ENCODE measurements around the gene ECT2.
"Not testable (repeated sequence)": the region's sequence is repeated elsewhere in the genome, so short reads cannot be mapped to it uniquely, and the experiment has no call there.

ECT2 gene

DNA sequence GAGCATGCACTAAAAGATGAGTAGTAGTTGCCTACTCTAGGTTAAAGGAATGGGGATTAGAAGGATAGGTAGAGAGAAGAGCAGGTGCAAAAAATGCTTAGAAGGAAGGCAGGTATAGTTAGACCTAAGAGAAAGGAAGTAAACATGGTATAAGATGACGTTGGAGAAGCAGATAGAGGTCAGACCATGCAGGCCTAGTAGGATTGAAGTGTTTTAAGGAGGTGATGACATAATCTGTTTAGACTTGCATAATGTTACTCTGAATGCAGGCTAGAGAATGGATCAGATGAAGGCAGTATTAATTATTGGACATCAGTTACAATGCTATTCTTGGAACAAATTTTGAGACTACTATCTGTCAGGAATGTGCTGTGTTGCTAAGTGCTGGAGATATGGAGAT, 11.1 kb upstream of the ECT2 start:
- DNase-seq = no peak

GRCh38 chr3:172746475-172746874, 4.1 kb upstream of the ECT2 start:
- no peak for DNase-seq

DNA sequence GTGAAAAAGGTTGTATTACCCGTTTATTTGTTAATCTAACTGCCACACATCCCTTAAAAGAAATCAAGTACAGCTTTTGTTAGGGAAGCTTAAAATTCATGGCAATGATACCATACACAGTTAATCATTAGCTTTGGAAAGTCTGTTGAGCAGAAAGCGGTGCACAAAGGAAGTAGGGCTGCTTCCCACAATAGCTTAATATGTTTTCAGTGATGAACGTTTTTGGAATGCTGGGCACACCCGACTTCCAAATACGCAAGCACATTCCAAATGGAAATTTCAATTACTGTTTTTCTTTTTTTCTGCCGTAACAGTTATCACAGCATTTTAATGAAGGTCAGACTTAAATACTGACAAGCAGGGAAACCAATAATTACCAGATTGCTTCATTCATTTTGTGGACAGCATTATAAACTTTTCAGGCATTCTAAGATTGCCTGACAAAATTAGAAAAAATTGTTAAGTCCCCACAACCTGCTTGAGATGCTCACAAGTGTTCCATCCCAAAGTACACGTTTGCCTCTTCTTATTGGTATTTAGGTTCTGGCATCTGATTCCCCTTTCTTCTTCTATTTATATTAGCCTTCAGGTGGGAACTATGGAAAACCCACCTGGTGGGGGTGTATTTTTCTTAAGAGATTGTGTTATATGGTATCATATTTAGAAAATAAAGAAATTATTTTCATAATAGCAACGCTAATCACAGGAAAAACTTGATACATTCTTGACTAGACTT, 1.1 kb upstream of the ECT2 start:
- no peak for DNase-seq

GRCh38 chr3:172750069-172750367, 508 bp upstream of the ECT2 start:
- DNase-seq = no peak

GRCh38 chr3:172751175-172751704, 714 bp downstream of the ECT2 start:
- DNase-seq = no peak

DNA sequence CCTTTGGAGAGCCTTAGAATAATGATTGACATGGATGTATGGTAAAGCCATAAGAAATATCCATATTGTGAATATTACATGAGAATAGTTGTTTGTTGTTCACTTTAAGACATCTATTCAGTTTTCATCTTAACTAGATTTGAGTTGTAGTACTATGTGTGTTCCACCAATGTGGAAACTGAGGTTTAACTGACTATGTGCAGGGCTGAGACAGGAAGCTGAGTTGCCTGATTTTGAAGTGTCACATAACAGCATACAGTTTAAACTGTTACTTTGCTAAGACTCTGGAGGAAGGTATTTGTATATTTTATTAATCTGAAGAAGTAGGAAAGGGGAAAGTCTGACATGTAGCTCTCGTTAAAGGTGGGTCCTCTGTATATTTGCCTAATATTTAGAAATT, 2.1 kb downstream of the ECT2 start:
- DNase-seq = no peak

DNA sequence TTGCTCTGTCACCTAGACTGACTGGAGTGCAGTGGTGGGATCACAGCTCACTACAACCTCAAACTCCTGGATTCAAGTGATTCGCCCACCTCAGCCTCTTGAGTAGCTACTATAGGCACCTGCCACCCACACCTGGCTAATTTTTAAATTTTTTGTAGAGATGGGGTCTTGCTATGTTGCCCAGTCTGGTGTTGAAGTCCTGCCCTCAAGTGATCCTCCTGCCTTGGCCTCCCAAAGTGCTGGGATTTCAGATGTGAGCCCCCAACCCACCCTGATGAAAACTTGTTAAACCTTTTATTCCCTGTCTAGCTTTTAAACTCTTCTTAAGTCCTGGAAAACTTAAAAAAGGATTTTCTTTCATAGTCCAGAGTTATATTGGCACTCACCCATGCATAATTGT, 2.6 kb downstream of the ECT2 start:
- DNase-seq = no peak

- DNase-seq = not testable (repeated sequence)
These were observed 9.9 kb downstream of the ECT2 start for GRCh38 chr3:172760416-172760815.

DNA sequence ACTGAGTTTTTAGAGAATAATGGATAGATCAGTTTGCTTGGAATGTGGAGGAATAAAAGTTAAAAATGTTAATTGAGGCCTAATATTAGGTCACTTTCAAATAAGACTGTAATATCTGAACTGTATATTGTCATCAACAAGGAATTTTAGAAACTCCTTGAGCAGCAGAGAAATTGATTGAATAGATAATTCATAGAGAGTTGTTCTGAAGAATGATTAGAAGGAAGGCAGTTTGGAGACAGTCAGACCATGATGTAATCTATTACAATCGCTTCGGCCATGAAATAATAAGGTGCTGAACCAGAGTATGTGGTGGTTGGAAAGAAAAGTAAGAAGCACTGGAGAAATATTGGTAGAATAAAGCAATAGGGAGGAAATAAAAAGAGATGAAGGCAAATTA, 15.7 kb downstream of the ECT2 start:
- no peak for DNase-seq

DNA sequence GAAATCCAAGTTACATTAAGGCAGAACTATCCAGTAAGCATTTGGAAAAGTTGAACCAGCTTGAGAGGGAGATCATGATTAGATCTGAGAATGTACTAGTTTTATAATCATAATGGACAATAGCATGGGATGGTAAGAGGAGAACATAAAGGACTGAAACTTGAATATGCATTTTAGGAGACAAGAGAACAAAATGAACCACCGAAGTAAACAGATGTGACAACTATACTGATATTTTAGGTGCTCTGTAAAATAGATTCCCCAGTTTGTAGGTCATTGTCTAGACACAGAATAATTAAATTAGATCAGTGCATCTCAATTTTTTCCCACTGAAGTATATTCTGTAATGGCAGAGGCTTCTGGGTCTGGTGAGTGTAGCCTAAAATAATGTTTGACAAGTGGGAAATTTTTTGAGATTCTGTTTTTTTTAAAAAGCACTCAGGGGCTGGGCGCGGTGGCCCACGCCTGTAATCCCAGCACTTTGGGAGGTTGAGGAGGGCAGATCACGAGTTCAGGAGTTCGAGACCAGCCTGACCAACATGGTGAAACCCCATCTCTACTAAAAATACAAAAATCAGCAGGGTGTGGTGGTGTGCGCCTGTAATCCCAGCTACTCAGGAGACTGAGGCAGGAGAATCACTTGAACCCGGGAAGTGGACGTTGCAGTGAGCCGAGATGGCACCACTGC, 16.3 kb downstream of the ECT2 start:
- DNase-seq = no peak

DNA sequence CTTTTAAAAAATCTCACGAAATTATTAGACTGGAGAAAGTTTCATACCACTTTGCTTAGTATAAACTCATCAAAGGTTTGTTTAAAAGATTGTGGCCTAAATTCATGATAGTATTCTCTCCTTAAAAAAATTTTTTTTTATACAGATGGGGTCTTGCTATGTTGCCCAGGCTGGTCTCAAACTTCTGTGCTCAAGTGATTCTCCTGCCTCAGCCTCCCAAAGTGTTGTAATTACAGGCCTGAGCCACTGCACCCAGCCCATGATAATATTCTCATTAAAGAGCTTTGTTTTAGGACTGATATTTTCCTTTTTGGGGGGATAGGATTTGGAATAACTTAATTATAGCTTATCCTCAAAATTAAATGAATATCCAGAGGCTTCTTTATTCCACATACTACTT, 19.9 kb downstream of the ECT2 start:
- no peak for DNase-seq

DNA sequence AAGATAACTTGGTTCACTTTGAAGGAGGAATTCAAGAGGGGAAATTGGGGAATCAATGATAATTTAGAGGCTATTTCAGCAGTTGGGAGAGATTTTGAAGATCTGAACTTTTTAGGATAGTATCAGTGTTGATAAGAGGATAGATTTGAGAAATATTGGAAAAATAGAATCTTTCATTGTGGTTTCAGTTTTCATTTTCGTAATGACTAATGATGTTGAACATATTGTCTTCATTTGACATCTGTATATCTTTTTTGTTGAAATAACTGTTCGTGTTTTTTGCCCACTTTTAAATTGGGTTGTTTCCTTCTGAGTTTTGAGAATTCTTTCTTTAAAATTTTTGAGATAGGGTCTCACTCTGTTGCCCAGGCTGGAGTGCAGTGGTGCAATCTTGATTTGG, 21.1 kb downstream of the ECT2 start:
- DNase-seq = no peak

DNA sequence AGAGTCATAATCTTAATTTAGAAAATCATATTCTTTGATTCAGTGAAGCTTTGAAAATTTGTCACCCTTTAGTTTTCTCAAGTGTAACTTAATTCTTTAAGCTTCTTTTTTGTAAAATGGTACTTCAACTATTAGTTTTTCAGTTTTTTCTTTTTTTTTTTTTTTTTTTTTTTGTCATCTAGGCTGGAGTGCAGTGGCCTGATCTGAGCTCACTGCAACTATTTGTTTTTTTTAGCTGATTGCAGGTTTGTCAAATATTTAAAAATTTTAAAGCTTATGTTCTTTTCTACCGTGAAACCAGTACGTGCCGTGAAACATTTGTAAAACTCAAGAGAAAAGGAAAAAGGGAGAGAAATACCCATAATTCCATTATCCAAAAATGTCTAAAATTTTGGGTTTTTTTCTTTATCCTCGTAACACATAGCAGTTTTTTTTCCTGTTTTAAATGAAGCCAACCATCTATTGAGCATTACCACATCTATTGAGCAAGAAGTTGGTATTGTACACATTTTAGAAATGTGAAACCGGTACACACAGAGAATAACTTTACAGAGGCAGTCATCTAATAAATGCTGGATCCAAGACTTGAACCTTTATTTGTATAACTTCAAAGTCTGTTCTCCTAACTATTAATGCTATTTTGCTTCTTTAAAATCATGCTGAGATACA, 25.7 kb downstream of the ECT2 start:
- DNase-seq = no peak

- no peak for DNase-seq
These were observed 27.4 kb downstream of the ECT2 start for GRCh38 chr3:172777901-172778300.

DNA sequence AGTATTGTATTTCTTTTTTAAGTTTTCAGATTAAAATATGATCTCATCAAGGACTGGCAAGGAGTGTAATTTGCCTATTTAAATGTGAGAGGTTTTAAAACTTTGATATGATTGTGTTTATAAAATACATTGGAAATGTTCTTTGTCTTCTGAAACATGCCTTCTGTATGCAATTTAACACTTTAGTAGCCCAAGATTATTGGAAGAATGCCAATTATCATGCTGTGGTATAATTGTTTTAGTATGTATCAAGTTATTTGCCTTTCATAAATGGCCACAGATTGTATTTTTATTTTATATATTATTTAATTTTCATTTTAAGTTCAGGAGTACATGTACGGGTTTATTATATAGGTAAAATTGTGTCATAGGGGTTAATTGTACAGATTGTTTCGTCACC, 31.7 kb downstream of the ECT2 start:
- no peak for DNase-seq

GRCh38 chr3:172786036-172786435, 35.5 kb downstream of the ECT2 start:
- DNase-seq = no peak

DNA sequence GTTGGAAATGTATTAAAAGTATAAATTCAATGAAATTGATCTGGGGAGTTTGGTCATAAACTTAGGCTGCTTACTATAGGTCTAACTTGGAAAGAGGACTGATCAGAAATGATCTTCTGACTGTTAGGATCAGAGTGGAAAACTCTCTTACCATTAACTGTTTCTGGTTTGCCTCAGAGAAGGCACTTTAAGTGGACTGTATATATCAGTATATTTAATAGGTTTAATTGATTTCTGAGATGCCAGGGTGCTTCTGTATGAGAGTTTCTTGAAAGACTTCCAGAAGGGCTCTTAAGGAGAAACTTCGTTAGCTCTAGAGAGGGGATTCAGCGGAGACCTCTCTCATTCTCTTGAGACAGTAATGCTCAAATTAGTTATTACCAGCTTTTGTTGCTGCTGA, 36.5 kb downstream of the ECT2 start:
- no peak for DNase-seq

GRCh38 chr3:172787746-172788145, 37.2 kb downstream of the ECT2 start:
- DNase-seq = no peak

- no peak for DNase-seq
These were observed 48.7 kb downstream of the ECT2 start for GRCh38 chr3:172799246-172799645.

DNA sequence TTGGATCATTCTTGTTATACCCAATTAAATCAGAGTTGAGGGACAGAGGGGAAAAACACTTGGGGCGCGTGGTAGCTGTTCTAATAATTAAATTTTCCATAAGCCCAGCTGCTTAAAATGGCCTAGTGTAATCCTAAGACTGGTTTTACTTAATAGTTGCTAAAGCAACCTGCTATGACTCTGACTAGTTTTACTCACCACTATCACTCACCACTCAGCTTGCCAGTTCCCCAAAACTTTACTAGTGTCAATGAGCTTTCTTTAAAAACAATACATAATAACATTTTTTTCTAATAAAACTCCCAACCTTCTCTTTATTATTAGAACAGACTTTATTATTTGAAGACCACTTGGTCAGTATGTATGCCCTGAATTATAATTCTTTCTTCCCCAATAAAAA, 49.6 kb downstream of the ECT2 start:
- no peak for DNase-seq

- no peak for DNase-seq
These were observed 53.0 kb downstream of the ECT2 start for GRCh38 chr3:172803489-172803888.

GRCh38 chr3:172804323-172804722, 53.8 kb downstream of the ECT2 start:
- no peak for DNase-seq

- DNase-seq = peak; percentile 0
These were observed 58.5 kb downstream of the ECT2 start for GRCh38 chr3:172808969-172809546.

DNA sequence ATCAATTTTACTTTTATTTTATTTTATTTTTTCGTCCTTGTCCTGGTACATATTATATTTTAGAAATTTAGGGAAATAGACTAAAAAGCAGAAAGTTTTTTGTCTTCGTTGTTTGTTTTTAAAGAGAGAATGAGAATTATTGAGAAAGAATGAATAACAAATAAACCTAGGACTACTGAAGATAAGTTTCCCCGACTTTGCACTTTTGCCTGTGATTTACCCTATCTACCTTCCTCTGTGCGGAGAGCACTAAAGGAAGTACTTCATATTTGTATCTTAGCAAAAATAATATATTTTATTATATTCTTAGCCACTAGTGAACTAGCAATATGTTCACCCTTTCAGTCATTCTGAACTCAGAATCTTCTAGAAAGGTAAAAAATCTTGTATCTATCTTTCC, 60.6 kb downstream of the ECT2 start:
- DNase-seq = no peak
